Ascending aorta (tissue), 2 donors: ENCODE data around the gene IFT52. TPM values are rescaled to one million over a fixed set of nuclear protein-coding genes. Genes with fewer than 3 reads are reported as not detected.

ENCODE experiments used
- DNase-seq, 2 donors: peaks; one replicate each; pipeline ENCODE4 v3.0.0-alpha.2; 2019; ENCODE audit warnings: low spot score in 2 of 2
- H3K27ac ChIP-seq, 2 donors: fragments of 200-600 bp; sonication (generic); one replicate each; pipeline ENCODE4 v1.5.1; 2016 to 2017; ENCODE audit warnings: mild to moderate bottlenecking in 1 of 2
- H3K27me3 ChIP-seq: fragments of 200-600 bp; sonication (generic); one replicate; pipeline ENCODE4 v1.5.1; 2017
- H3K36me3 ChIP-seq, 2 donors: fragments of 200-600 bp; sonication (generic); one replicate each; pipeline ENCODE4 v1.5.1; 2016
- H3K4me1 ChIP-seq, 2 donors: fragments of 200-600 bp; sonication (generic); one replicate each; pipeline ENCODE4 v1.5.1; 2016 to 2017; ENCODE audit warnings: mild to moderate bottlenecking in 1 of 2
- H3K4me3 ChIP-seq, 2 donors: fragments of 200-600 bp; sonication (generic); one replicate each; pipeline ENCODE4 v1.5.1; 2016 to 2017; ENCODE audit warnings: mild to moderate bottlenecking in 1 of 2
- H3K9me3 ChIP-seq, 2 donors: fragments of 200-600 bp; sonication (generic); one replicate each; pipeline ENCODE4 v1.5.1; 2016
- CTCF ChIP-seq, 3 experiments: fragments of 200-600 bp in 2 of 3; fragments of 450-650 bp in 1 of 3; sonication (generic) in 2 of 3; IDR thresholded peaks; one replicate each; pipeline ENCODE4 v1.5.1; 2016 to 2019; ENCODE audit warnings: antibody characterized with exemption in 3 of 3, mild to moderate bottlenecking in 1 of 3, moderate library complexity in 1 of 3
- intact Hi-C: fragments of 100-400 bp; cut with DNase I; formaldehyde crosslinking; loops from one replicate; pipeline ENCODE4 v1.15.1; 2023
- total RNA-seq: library from RNA; depleted of rRNA; stranded (reverse); fragments of >200 nt; gene quantifications from one replicate; pipeline ENCODE4 v1.1.0, GENCODE V29; 2016

The IFT52 gene
- total RNA-seq, 1 donor from 2014 or later: 15.2 TPM

GRCh38 chr20:43690943-43691598 is 100.3 kb downstream of the IFT52 start:
- Histone ChIP-seq H3K4me1 (no peaks in the 10 kb centered on the region), H3K36me3 (no peaks in the 10 kb centered on the region), H3K4me3 (no peak overlapping the region), H3K27me3 (no peaks in the 10 kb centered on the region), H3K27ac (no peak overlapping the region), H3K9me3 (no peaks in the 10 kb centered on the region)
- DNase-seq: no peak
- no peak for TF ChIP-seq CTCF (IDR thresholded peaks at IDR 0.05)
- intact Hi-C loops: no loop called here

- H3K36me3 ChIP-seq: no peaks in the 10 kb centered on the region
- H3K27me3 ChIP-seq: no peaks in the 10 kb centered on the region
- no peak for TF ChIP-seq CTCF (IDR thresholded peaks at IDR 0.05)
- DNase-seq: no peak
- H3K4me1 ChIP-seq: no peaks in the 10 kb centered on the region
- no peak overlapping the region for H3K27ac ChIP-seq
- H3K9me3 ChIP-seq: no peaks in the 10 kb centered on the region
- intact Hi-C loops: no loop called here
- H3K4me3 ChIP-seq: no peak overlapping the region
Observed at GRCh38 chr20:43691928-43692524, 101.3 kb downstream of the IFT52 start.

GRCh38 chr20:43694763-43695162 is 104.0 kb downstream of the IFT52 start:
- no peak overlapping the region for H3K4me3 ChIP-seq
- H3K27me3 ChIP-seq: no peaks in the 10 kb centered on the region
- H3K36me3 ChIP-seq: no peaks in the 10 kb centered on the region
- H3K27ac ChIP-seq: no peak overlapping the region
- no peak for TF ChIP-seq CTCF (IDR thresholded peaks at IDR 0.05)
- no peaks in the 10 kb centered on the region for H3K9me3 ChIP-seq
- H3K4me1 ChIP-seq: no peaks in the 10 kb centered on the region
- DNase-seq: no peak
- intact Hi-C loops: no loop called here

- no peak for DNase-seq
- intact Hi-C loops: no loop called here
- Histone ChIP-seq H3K27me3 (no peaks in the 10 kb centered on the region), H3K27ac (no peak overlapping the region), H3K9me3 (no peaks in the 10 kb centered on the region), H3K4me3 (no peak overlapping the region), H3K4me1 (no peaks in the 10 kb centered on the region), H3K36me3 (no peaks in the 10 kb centered on the region)
- TF ChIP-seq CTCF (IDR thresholded peaks at IDR 0.05): no peak
Observed at GRCh38 chr20:43695571-43695970, 104.8 kb downstream of the IFT52 start.

Other genes with a start within 250 kb of the IFT52 start
- 23.9 TPM for gene SRSF6, start 133.0 kb upstream of the IFT52 start, total RNA-seq
- gene L3MBTL1, start 83.2 kb upstream of the IFT52 start, total RNA-seq: 13.1 TPM
- 0.32 TPM for gene SGK2, start 31.9 kb upstream of the IFT52 start, total RNA-seq
- gene MYBL2, start 76.2 kb downstream of the IFT52 start, total RNA-seq: not detected
- gene GTSF1L, start 136.1 kb downstream of the IFT52 start, total RNA-seq: not detected